GM18517 (cell line): Measurements from ENCODE around the gene CXCL6.

ENCODE experiments used
- ATAC-seq: cut with Tn5 transposase; IDR thresholded peaks from one replicate; pipeline ENCODE4 v1.9.1; 2021; ENCODE audit warnings: mild to moderate bottlenecking, moderate library complexity; ENCODE audit not compliant: unreplicated experiment

The CXCL6 gene

DNA sequence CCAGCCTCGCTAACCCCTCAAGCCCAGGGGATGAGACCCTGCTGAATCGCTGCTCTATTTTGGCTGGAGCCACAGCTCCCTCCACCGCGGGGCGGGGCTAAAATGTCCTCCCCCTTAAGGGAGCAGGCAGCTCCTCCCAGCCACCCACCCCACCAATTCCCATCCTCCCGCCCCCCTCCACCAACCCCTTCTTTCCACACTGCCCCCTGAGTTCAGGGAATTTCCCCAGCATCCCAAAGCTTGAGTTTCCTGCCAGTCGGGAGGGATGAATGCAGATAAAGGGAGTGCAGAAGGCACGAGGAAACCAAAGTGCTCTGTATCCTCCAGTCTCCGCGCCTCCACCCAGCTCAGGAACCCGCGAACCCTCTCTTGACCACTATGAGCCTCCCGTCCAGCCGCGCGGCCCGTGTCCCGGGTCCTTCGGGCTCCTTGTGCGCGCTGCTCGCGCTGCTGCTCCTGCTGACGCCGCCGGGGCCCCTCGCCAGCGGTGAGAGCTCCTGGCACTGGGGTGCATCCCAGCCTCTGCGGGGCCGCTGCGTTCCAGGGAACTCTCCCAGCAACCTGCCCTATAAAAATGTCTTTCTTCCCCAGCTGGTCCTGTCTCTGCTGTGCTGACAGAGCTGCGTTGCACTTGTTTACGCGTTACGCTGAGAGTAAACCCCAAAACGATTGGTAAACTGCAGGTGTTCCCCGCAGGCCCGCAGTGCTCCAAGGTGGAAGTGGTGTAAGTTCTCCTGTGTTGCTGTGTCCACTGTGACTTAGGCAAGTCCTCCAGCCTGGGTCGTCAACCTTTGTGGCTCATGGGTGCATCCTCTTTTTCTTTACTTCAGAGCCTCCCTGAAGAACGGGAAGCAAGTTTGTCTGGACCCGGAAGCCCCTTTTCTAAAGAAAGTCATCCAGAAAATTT, at the start of gene CXCL6:
CXCL6 (plus strand) TSS at position 306 of the 907 bp plus-strand sequence; CDS start at position 379, 73 bp downstream.
- ATAC-seq = no peak

DNA sequence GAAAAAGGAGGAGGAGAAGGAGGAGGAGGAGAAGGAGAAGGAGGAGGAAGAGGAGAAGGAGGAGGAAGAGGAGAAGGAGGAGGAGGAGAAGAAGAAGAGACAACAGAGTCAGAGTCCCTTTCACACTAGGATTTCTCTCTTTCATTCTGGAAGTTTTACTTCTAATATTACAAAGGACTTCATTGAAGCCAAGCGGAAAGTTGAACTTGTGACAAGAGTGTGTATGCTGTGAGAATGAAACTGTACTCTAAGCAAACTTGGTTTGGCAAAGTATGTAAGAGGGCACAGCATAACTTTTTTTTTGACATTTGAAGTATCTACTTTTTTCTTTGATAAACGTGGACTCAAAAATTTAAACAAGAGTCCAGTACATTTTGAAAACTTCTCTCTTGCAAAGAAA, 48.1 kb upstream of the CXCL6 start:
- no peak for ATAC-seq

DNA sequence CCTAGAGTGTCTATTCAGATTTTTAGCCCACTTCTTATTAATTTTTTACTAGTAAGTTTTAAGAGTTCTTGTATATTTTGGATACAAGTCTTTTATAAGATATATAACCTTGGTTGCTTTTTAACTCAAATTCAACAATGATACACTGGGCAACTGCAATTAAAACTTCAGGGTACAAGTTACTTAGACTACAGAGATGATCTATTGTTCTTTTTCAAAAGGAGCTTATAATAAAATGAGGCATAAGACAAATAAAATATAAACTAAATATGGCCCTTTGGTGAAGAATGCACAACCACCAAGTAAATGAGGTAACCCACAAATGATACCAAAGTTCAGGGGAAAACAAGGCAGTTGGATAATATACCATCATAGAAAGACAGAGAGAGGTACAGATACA, 37.6 kb upstream of the CXCL6 start:
- ATAC-seq = no peak

DNA sequence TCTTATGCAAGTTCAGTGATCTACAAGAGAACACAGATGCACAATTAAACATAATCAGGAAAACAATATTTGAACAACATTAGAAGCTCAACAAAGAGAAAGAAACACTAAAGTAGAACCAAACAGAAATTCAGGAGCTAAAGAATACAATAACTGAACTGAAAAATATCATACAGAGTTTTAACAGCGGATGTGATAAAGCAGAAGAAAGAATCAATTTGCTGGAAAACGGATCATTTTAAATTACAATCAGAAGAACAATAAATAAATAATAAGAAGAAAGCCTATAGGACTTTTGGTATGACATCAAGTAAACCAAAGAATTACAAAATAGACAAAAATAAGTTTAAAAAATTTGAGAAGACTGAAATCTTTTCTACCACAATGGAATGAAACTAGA, 36.3 kb upstream of the CXCL6 start:
- no peak for ATAC-seq

DNA sequence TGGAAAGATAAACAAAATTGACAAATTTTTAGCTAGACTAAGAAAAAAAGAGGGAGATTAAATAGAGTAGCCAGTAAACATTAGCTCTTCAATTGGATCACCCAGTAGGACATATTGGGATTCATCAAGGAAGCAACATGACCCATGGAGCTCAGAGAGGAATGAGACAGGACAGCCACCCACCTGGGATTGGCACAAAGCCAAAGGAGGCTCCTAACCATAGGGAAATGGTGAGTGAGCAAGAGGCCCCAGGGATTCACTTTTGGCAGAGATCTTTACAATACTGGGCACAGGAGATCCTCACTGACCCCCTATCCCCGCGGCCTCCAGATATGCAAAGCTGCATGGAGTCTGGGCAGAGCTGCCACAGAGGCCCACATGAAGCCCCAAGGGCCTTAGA, 34.8 kb upstream of the CXCL6 start:
- ATAC-seq = no peak

DNA sequence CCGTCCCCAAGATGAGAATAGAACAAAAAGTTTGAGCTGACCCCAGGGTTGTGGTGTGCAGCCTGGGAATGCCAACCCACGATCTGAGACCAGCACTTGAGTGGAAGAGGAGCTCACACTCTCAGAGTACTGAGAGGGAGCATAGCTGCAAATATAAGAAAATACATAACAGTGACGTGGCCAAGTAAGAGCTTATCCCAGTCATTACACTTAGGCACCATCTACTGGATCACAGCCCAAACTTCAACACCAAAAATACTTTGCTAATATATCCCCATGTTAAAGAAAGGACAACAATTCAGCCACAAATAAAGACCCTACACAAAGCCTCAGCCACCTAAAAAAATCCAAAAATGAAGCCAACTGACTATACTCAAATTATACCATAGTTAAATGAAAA, 33.3 kb upstream of the CXCL6 start:
- ATAC-seq = no peak

DNA sequence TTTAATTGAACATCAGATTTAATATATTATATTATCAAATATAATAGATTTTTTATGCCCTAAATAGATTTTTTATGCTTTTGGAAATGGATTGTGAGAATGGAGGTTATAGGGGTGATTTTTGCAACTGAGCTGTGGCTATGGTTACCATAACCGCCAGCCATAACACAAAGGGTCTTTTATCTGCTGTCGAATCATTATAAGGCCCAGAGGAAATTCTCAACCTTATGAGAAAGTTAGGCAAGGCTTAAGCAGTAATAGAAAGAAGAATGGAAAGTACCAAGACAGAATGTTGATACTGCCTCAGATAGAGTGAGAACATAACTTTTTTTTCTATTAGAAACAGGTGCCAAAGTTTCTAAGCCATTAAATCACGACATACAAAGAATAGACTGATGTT, 26.3 kb upstream of the CXCL6 start:
- ATAC-seq = no peak

DNA sequence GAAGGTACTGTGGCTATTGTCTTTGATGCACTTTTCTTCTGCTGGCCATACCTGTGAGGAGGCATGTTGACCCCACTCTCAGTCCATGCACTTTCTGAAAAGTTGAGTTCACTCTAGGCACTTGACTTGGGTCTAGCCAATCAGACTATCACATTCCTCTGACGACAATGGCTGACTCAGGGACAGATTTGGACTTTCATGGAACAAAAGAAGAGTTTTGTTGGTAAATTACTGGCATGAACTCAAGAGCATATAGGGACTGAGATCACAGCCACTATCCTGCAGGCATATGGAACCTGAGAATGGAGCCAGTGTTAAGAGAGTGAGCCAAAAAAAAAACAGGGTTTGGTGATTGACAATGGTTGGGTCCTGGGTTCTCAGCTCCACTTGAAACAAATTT, 24.6 kb upstream of the CXCL6 start:
- ATAC-seq = no peak

DNA sequence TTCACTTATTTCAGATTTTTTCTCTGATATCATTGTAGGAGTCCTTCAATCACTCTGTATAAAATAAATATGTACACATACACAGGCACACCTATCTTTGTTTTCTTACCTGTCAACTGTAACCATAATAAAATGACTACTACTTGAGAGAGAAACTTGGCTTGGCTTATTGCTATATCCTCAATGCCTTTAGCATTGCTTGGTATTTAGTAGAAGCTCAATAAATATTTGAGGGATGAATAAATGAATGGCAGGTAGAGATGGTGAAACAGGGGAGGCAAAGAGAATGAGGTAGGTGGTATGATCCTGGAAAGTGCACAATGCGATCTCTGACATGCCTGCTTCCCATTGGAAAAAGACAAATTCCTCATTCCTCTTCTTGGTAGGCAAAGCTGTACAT, 21.8 kb upstream of the CXCL6 start:
- ATAC-seq = no peak

DNA sequence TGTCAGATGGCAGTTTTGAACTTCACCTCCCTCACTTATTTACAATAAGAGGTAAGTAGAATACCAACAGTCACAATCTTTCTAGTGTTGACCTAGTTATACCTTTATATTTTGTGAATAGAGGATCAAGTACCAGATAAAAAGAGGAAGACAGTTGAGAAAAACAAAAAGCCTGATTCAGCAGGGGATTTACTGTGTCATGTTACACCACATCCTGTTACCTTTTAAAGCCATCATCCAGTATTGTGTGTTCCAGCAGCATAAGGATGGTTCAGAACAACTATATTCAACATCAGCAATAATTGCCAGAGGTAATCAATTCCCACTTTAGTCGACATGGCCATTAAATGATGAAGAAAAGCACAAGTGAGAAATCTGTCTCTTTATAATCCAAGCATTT, 21.3 kb upstream of the CXCL6 start:
- no peak for ATAC-seq

DNA sequence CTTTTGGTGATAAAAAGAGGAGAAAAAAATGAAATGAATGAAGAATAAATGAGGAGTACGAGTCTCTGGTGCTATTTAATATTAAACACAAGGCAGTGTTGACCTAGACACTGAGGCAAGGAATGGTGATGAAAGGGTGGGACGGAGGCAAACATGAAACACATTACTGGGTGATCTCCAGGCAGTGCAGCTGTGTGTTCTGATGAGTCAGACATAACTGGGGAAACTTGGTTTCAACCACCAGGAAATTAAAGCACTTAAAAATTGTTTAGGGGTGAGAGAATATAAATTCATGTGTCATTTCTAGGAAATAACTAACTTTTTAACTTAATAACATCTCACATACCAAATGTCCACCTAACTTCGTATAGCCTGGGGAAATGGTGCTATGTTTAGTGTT, 19.7 kb upstream of the CXCL6 start:
- no peak for ATAC-seq

DNA sequence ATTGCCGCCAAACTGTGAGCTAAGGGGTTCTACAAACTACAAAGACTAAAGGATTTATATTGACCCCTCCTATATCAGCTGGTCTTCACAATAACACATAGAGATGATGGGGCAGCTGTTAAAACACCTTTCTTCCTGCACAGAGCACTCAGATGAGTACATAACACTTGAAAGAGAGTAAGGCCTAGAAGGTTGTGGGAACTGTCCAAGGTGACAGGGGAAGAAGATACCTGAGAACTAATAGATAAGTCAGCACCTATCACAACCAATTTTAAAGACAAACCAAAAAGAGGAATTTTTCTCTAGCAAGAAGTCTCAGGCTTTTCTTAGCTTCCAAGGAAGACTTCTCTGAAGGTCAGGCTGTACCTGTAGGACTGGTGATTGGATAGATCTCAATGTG, 19.1 kb upstream of the CXCL6 start:
- ATAC-seq = no peak

DNA sequence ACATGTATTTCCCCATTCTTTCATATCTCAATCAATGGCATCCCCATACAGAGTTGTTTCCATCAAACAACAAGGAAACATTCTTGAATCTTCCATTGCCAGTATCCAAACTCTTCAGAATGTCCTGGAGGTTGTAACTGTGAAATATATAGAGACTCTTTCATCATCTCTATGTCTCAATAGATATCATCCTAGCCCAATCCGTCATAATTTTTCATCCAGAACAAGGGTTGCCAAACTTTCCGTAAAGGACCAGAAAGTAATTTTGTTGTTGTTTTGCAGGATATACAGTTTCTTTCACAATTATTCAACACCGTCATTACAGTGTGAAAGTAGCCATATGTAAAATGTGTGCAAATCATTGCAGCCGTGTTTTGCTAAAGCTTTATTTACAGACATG, 15.2 kb upstream of the CXCL6 start:
- ATAC-seq = no peak

DNA sequence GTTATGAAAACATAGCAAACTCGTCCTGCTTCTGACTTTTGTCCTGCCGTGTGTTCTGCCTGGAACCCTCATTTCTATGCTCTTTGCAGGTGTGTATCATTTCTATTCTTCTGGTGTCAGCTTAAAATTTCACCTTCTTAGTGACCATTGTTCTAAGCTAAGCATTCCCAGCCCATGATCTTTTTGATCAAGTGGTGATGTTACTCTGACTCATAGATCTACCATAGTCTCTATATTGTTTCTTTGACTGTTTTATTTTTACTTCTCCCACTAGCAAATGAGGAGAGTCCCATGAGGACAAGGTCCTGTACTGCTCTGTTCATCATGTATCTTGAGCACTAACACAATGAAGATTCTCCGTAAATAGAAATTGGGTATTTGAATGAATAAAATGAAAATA, 14.1 kb upstream of the CXCL6 start:
- no peak for ATAC-seq

DNA sequence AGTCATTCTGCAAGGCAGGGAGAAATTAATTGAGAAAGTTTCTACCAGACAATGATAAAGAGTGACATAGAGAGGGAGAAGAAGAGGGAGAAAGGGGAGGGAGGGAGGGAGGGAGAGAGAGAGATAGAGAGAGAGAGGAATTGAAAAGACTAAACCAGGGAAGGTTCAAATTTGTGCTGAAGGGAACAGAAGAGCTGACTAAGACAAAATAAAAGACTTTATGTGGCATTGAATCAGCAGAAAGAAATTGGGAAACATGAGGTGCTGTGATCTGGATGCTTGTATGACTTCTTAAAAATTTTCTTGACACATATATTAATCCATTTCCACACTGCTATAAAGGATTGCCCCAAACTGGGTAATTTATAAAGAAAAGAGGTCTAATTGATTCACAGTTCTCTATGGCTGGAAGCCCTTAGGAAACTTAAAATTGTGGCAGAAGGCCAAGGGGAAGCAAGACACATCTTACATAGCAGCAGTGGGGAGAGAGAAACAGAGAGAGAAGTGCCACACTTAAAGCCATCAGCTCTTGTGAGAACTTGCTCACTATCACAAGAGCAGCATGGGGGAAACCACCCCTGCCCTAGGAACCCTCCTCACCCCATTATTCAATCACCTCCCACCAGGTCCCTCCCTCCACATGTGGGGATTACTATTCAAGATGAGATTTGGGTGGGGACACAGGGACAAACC, 13.5 kb upstream of the CXCL6 start:
- no peak for ATAC-seq

DNA sequence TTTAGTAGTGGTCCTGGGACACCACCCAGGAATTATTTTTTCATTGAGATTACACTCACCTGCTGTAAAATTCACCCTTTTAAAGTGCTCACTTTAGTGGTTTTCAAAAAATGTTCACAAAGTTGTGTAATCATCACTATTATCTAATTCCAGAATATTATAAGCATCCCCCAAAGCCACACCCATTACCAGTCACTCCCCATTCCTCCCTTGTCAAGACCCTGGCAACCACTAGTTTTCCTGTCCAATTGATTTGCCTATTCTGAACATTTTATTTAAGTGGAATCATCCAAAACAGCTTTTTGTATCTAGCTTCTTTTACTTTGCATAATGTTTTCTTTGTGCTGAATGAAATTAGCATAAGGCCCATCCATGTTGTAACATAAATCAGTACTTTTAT, 12.7 kb upstream of the CXCL6 start:
- ATAC-seq = no peak

DNA sequence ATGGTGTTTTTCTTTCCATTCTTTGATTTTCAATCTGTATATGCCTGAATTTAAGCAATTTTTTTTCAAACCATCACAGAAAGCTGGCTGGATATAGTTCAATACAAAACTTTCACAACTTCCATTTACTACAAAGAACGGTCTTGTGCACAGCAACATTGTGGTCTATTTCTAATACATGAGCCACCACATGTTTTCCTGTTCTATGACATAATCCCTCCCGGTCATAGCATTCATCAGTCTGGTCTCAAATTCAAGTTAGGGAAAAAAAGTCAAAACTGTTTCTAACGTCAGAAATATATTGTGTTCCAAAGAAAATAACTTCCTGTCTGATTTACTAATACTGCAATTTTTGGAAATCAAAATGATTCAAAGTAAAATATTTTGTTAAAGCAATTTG, 7.5 kb upstream of the CXCL6 start:
- no peak for ATAC-seq

DNA sequence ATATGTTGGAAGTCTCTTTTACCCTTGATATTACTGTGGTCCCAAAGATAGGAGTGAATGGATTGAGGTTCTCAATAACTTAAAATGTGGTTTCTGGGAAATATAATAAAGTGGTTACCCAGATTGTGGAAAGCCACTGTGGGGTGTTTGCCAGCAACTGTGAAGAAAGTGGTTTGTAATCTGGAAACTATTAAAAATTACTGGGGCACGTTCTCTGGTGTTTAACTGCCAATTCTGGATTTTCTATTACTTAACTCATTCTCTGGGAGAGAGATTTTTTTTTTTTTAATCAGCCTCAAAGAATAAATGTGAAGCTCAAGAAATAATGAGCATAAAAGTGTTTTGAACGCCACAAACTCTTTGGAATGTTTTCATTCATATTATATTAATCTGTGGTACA, 4.9 kb upstream of the CXCL6 start:
- no peak for ATAC-seq

DNA sequence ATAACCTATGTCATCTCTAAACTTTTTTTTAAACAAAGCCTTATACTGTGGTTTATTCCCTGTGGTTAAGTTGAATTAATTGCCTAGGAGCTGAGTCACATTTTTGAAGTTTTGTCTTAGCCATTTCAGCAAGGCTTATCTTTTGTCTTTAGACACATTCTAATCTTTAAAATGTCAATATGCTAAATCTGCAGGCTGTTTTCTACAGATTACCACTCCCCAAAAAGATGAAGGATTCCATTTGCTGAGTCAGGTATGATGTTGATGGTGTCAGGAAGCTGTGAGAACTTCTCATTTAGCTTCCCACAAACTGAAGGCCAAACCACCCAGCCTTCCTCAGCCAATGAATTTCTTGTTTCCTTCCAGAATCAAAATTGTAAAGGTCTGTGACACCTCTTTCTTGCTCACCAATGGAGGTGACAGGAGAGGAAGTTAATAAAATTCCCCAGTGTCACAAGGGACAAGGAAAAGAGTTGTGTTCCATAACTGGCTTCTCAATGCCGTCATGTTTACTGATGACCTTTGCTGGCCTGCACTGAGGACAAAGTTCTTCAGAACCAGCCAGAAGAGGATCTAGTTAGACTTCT, 3.7 kb upstream of the CXCL6 start:
- ATAC-seq = no peak

DNA sequence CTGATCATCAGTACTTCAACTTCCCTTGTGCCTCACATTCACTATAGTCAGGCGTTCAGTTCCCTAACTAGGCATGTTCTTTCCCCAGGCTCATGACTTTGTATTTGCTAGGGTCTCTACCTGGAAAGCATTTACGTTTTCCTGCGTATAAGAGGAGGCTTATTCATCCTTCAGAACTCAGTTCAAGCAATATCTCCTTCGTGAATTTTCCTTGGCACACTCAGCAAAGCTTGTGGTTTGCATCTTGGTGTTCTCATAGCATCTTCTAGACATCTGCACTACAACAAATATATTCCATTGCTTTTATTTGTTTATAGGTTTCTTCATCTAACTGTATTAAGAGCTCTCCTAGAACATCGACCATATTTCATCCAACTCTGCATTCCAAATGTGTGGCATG, 2.6 kb downstream of the CXCL6 start:
- no peak for ATAC-seq

DNA sequence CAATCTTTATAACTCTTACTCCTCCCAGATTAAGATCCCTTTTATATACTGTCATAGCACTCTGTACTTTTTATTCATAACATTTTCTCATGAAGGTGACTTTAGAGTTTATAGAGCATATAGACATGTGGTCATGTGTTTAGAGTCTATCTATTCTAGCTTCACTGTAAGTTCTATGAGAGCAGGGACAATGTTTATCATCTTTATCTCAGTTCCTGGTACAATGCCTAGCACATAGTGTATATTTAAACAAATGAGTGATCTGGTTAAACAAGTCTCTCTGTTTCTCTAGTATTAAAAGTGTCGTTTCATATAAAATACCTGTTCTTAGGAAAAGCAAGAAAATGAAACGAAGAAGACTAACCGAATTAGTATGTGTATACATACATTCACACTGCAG, 3.2 kb downstream of the CXCL6 start:
- ATAC-seq = no peak
